H1 (cell line): Measurements from ENCODE around the gene PRR7.

ENCODE experiments used
- CTCF ChIP-seq, 3 experiments: IDR thresholded peaks; 1 replicate in 2 of 3; 2 replicates in 1 of 3; pipeline versions ENCODE4 v1.5.1 to v1.6.1; 2011; ENCODE audit warnings: low read length in 3 of 3, mild to moderate bottlenecking in 3 of 3, inconsistent platforms in 2 of 3, low read depth in 1 of 3, moderate library complexity in 1 of 3; ENCODE audit not compliant: insufficient read depth in 1 of 3; ENCODE audit errors: control extremely low read depth in 1 of 3
- EP300 ChIP-seq, 2 experiments: IDR thresholded peaks; 1 replicate in 1 of 2; 2 replicates in 1 of 2; pipeline ENCODE4 v1.6.1; 2011 to 2012; ENCODE audit warnings: low read depth in 2 of 2, low read length in 2 of 2, mild to moderate bottlenecking in 2 of 2, borderline replicate concordance in 1 of 2, inconsistent platforms in 1 of 2, moderate library complexity in 1 of 2
- GTF2F1 ChIP-seq: IDR thresholded peaks from 2 replicates; pipeline ENCODE4 v1.6.1; 2012; ENCODE audit warnings: low read depth, low read length, improper control_type of control experiment, borderline replicate concordance
- JUN ChIP-seq: IDR thresholded peaks from 2 replicates; pipeline ENCODE4 v1.6.1; 2011; ENCODE audit warnings: low read depth, mild to moderate bottlenecking, improper control_type of control experiment, low read length
- POLR2A ChIP-seq, 2 experiments: IDR thresholded peaks; 1 replicate in 1 of 2; 2 replicates in 1 of 2; pipeline ENCODE4 v1.6.1; 2011; ENCODE audit warnings: low read depth in 2 of 2, low read length in 2 of 2, mild to moderate bottlenecking in 2 of 2; ENCODE audit errors: control extremely low read depth in 1 of 2
- TBP ChIP-seq: IDR thresholded peaks from 2 replicates; pipeline ENCODE4 v1.6.1; 2011; ENCODE audit warnings: low read depth, low read length, improper control_type of control experiment

GRCh38 chr5:177427919-177428573 lies 18.6 kb upstream of the PRR7 start:
- no peak for TF ChIP-seq GTF2F1
- TF ChIP-seq JUN = no peak
- no peak; a peak in 1 of 3 replicates for TF ChIP-seq POLR2A (IDR thresholded peaks at IDR 0.05; ENCODE audit: control extremely low read depth in 1 of 2, low read depth in 2 of 2, low read length in 2 of 2)
- no peak for TF ChIP-seq CTCF (IDR thresholded peaks at IDR 0.05; ENCODE audit: control extremely low read depth in 1 of 3, insufficient read depth in 1 of 3, low read depth in 1 of 3, low read length in 3 of 3)
- no peak for TF ChIP-seq EP300 (IDR thresholded peaks at IDR 0.05; ENCODE audit: borderline replicate concordance in 1 of 2, low read depth in 2 of 2, low read length in 2 of 2)
- TF ChIP-seq TBP = no peak
